H1 (cell line): ENCODE data around the gene ARID4B. TPM values are rescaled to one million over a fixed set of nuclear protein-coding genes. Genes with fewer than 3 reads are reported as not detected.

ENCODE experiments used
- ATF3 ChIP-seq: IDR thresholded peaks from 2 replicates; pipeline ENCODE4 v1.6.1; 2011; ENCODE audit warnings: low read depth, mild to moderate bottlenecking, low read length; ENCODE audit not compliant: insufficient read depth
- BCL11A ChIP-seq, 2 experiments: IDR thresholded peaks; one replicate each; pipeline ENCODE4 v1.6.1; 2011; ENCODE audit warnings: low read depth in 2 of 2, low read length in 2 of 2, mild to moderate bottlenecking in 2 of 2
- BRCA1 ChIP-seq: IDR thresholded peaks from 2 replicates; pipeline ENCODE4 v1.6.1; 2012; ENCODE audit warnings: low read depth, low read length, improper control_type of control experiment
- CBX5 ChIP-seq: fragments of 300-800, 300-1000 bp; sonication (generic); IDR thresholded peaks from 2 replicates; pipeline ENCODE4 v1.7.1; 2016; ENCODE audit warnings: antibody characterized with exemption, low read length, low read depth
- CBX8 ChIP-seq: fragments of 300-800, 300-1000 bp; sonication (generic); IDR thresholded peaks from 2 replicates; pipeline ENCODE4 v1.7.1; 2016; ENCODE audit warnings: low read depth, low read length, borderline replicate concordance
- CREB1 ChIP-seq: IDR thresholded peaks from 2 replicates; pipeline ENCODE4 v1.6.1; 2012; ENCODE audit warnings: inconsistent platforms
- EZH2 ChIP-seq: fragments of 200-600 bp; sonication (generic); IDR thresholded peaks from 2 replicates; pipeline ENCODE4 v1.7.1; 2012; ENCODE audit warnings: low read depth, mild to moderate bottlenecking, moderate library complexity, low read length, inconsistent platforms; ENCODE audit not compliant: severe bottlenecking
- GABPA ChIP-seq: IDR thresholded peaks from 2 replicates; pipeline ENCODE4 v1.6.1; 2011; ENCODE audit warnings: mild to moderate bottlenecking, low read length, moderate library complexity, borderline replicate concordance; ENCODE audit not compliant: insufficient read depth
- GTF2F1 ChIP-seq: IDR thresholded peaks from 2 replicates; pipeline ENCODE4 v1.6.1; 2012; ENCODE audit warnings: low read depth, low read length, improper control_type of control experiment, borderline replicate concordance
- HDAC6 ChIP-seq: IDR thresholded peaks from one replicate; pipeline ENCODE4 v1.7.1; 2012; ENCODE audit warnings: low read depth, mild to moderate bottlenecking, inconsistent platforms, low read length, moderate library complexity
- KDM1A ChIP-seq: fragments of 200-600, 300-600 bp; sonication (generic); IDR thresholded peaks from 2 replicates; pipeline ENCODE4 v1.7.1; 2016; ENCODE audit warnings: mild to moderate bottlenecking, low read length, borderline replicate concordance
- KDM5A ChIP-seq: fragments of 200-600 bp; IDR thresholded peaks from 2 replicates; pipeline ENCODE4 v1.7.1; 2012; ENCODE audit warnings: mild to moderate bottlenecking, low read length, inconsistent platforms, mixed read lengths
- NRF1 ChIP-seq: IDR thresholded peaks from 2 replicates; pipeline ENCODE4 v1.6.1; 2011; ENCODE audit warnings: mild to moderate bottlenecking, low read depth, low read length, improper control_type of control experiment
- PHF8 ChIP-seq: fragments of 200-600 bp; sonication (generic); conservative IDR thresholded peaks from 2 replicates; pipeline ENCODE4 v1.7.1; 2012; ENCODE audit warnings: low read depth, mild to moderate bottlenecking, inconsistent platforms, low read length, moderate library complexity
- POLR2AphosphoS5 ChIP-seq: IDR thresholded peaks from 2 replicates; pipeline ENCODE4 v1.6.1; 2011; ENCODE audit warnings: low read depth, low read length
- RNF2 ChIP-seq: fragments of 200-900, 300-1000 bp; sonication (generic); IDR thresholded peaks from 2 replicates; pipeline ENCODE4 v1.7.1; 2016; ENCODE audit warnings: borderline replicate concordance, low read depth, mild to moderate bottlenecking, antibody characterized with exemption, low read length; ENCODE audit not compliant: poor library complexity, severe bottlenecking; ENCODE audit errors: missing control alignments
- RXRA ChIP-seq: IDR thresholded peaks from 2 replicates; pipeline ENCODE4 v1.6.1; 2011; ENCODE audit warnings: low read depth, mild to moderate bottlenecking, low read length, moderate library complexity; ENCODE audit not compliant: insufficient read depth
- SIX5 ChIP-seq: IDR thresholded peaks from 2 replicates; pipeline ENCODE4 v1.6.1; 2011; ENCODE audit warnings: mild to moderate bottlenecking, low read depth, low read length
- SP1 ChIP-seq: IDR thresholded peaks from 2 replicates; pipeline ENCODE4 v1.6.1; 2011; ENCODE audit warnings: low read depth, low read length
- SRF ChIP-seq: IDR thresholded peaks from 2 replicates; pipeline ENCODE4 v1.6.1; 2011; ENCODE audit warnings: mild to moderate bottlenecking, low read depth, low read length, moderate library complexity
- TAF1 ChIP-seq: IDR thresholded peaks from 2 replicates; pipeline ENCODE4 v1.6.1; 2011; ENCODE audit warnings: mild to moderate bottlenecking, low read depth, low read length
- TCF12 ChIP-seq: IDR thresholded peaks from 2 replicates; pipeline ENCODE4 v1.6.1; 2011; ENCODE audit warnings: low read depth, mild to moderate bottlenecking, low read length
- YY1 ChIP-seq: IDR thresholded peaks from 2 replicates; pipeline ENCODE4 v1.6.1; 2011; ENCODE audit warnings: low read depth, mild to moderate bottlenecking, low read length
- polyA plus RNA-seq, 7 experiments: library from polyadenylated mRNA; depleted of rRNA in 3 of 7; stranded (reverse) in 5 of 7; unstranded in 2 of 7; fragments of >200 nt in 5 of 7; fragments of 200-250 nt in 2 of 7; gene quantifications; 1 replicate in 5 of 7; 2 replicates in 1 of 7; 4 replicates in 1 of 7; pipeline versions ENCODE4 v1.2.1 to v1.2.3, GENCODE V29; 2011 to 2013; ENCODE audit warnings: missing spikeins in 2 of 7, mixed read lengths in 2 of 7
- total RNA-seq: library from RNA; stranded (reverse); fragmentation: NEBNext Ultra II Directional; extraction: Animal tissue kit (Norgen Biotek cat#: 25700); gene quantifications from 2 replicates; pipeline ENCODE4 v1.2.1, GENCODE V29; 2021

Gene ARID4B
- total and polyA plus RNA-seq, 2 of the 8 experiments (the other 6 are each of a cell fraction or from before 2014, with no cell fraction given): 5.1 to 28.8 TPM

DNA sequence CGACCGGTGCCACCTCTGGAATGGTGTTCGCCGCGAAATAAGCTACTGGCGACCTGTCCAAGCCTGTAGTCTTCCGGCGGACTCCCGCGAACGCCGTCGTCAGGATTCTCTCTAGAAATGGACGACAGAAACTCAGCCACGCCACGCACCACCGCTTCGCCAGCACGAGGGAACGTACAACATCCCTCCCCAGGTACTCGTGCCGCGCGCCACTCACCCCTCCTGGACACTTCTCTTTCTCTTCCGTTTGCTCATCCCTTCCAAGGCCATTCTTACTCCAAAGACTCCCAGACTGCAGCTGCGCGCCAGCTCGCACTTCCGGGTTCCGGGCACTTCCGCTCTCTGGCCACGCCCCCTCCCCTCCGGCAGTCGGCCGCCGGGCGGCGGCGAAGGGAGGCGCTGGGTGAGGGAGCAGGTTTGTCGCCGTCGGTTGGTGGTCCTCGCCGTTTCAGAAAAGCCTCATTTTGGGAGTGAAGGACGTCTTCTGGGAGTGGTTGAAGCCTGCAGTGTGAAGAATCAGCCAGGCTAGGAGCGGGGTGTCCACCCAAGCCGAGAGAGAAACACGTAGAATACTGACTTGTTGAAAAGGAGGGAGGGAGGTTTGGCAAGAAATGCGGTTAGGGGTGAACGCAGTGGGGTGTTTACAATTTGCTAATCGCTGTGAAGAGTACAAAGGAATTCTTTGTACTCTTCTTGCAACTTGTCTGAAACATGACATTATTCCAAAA is 166.9 kb downstream of the ARID4B start, which contains the start of gene RBM34 (continued):
- TF ChIP-seq TCF12 (no peak), PHF8 (peak; percentile 97), CREB1 (no peak), NRF1 (0 out of 2 replicates have a peak, but pooled peaks have one; percentile 12), KDM1A (no peak), CBX5 (no peak), SIX5 (no peak), GTF2F1 (peak; percentile 30; the same call in 1 of the 2 replicates), KDM5A (no peak), TAF1 (peak; percentile 96), POLR2AphosphoS5 (peak; percentile 92), YY1 (no peak), EZH2 (no peak), CBX8 (no peak), BRCA1 (no peak), BCL11A (IDR thresholded peaks at IDR 0.05; ENCODE audit: low read depth in 2 of 2, low read length in 2 of 2) (no peak), ATF3 (no peak), HDAC6 (no peak), RNF2 (no peak), SP1 (no peak), SRF (no peak), RXRA (no peak), GABPA (peak; percentile 87; the same call in 1 of the 2 replicates)
